Neural cell (in vitro differentiated cells): ENCODE results near the gene FGD3.

Experiments
- CTCF ChIP-seq: fragments of 450-650 bp; IDR thresholded peaks from 2 replicates; pipeline ENCODE4 v1.5.1; 2014; ENCODE audit warnings: antibody characterized with exemption, mild to moderate bottlenecking, moderate library complexity; ENCODE audit not compliant: poor library complexity, severe bottlenecking
- POLR2AphosphoS5 ChIP-seq: IDR thresholded peaks from 2 replicates; pipeline ENCODE4 v1.6.1; 2012

DNA sequence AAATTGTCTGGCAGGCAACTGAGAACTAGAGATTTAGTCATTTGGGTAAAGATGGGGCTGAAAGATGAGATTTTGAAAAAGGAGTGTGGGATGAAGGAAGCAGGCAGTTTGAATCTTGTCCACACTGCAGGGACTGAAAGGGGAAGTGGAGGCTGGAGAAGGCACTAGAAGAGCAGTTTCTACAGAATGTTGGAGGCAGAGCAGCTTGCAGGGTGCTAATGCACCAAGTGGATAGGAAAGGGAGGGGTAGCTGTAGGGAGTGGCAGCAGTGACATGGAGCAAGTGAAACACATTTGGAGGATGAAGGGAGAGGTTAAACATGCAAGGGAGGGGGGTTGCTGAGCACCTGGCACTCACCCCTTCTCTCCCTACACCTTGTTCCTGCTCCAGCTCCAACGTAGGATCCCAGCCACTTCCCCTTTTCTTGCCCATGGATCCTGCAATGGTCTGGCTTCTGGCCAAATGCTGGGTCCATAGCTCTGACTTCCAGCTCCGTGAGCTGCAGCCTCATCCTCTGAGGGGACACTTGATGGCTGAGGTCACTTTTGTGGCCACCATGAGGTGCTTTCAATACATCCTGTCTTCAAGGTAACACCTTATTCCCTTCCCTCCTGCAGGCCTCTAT lies 30.0 kb upstream of the FGD3 start:
- TF ChIP-seq CTCF (no peak), POLR2AphosphoS5 (no peak)
